Measurements from ENCODE around the gene HNRNPUL1.

GRCh38 chr19:41309180-41310032 lies 45.2 kb downstream of the HNRNPUL1 start:
- no peak for TF ChIP-seq EZH2 (IDR thresholded peaks at IDR 0.05)
- TF ChIP-seq POLR2AphosphoS5 (IDR thresholded peaks at IDR 0.05; ENCODE audit: borderline replicate concordance, low read depth, low read length), result no peak; the same call in 1 of the 2 replicates
